ENCODE results near the gene PPP1R12B. TPM values are rescaled to one million over a fixed set of nuclear protein-coding genes. Genes with fewer than 3 reads are reported as not detected.
"Not testable (repeated sequence)": the region's sequence is repeated elsewhere in the genome, so short reads cannot be mapped to it uniquely, and the experiment has no call there.

The PPP1R12B gene
- total RNA-seq, 2 experiments from 2014 or later = 19.1 to 23.5 TPM

GRCh38 chr1:202631076-202631923, 282.8 kb downstream of the PPP1R12B start:
- no TSS peak for BruUV-seq (replicated peaks)
- CTCF ChIA-PET (ENCODE audit: unreplicated experiment) = no interaction called here
- H3K27ac ChIP-seq (ENCODE audit: low read depth, low read length, poor library complexity, severe bottlenecking) = no peak overlapping the region
- H3K79me2 ChIP-seq (ENCODE audit: insufficient read depth, low read depth, low read length) = no peaks in the 10 kb centered on the region
- no peaks in the 10 kb centered on the region for H3K9me3 ChIP-seq (ENCODE audit: low read length)
- no peaks in the 10 kb centered on the region for H3K9me2 ChIP-seq (ENCODE audit: insufficient read depth, low read length)
- DNase-seq (ENCODE audit: low spot score) = no peak
- intact Hi-C loops (cut with micrococcal nuclease; ENCODE audit: unreplicated experiment) = no loop called here
- H3K4me1 ChIP-seq (ENCODE audit: insufficient read depth, low read length, poor library complexity, severe bottlenecking) = peaks cover 20% of the 10 kb centered on the region
- no peaks in the 10 kb centered on the region for H3K36me3 ChIP-seq (ENCODE audit: insufficient read depth, low read length)
- H2AFZ ChIP-seq (ENCODE audit: low read length) = no peak overlapping the region
- no peak overlapping the region for H3K4me2 ChIP-seq (ENCODE audit: low read length)
- TF ChIP-seq CTCF (conservative IDR thresholded peaks at IDR 0.05; ENCODE audit: low read length) (no peak), EZH2phosphoT487 (IDR thresholded peaks at IDR 0.05; ENCODE audit: borderline replicate concordance, low read depth, low read length) (no peak)
- POLR2A ChIA-PET = no interaction called here
- H3K4me3 ChIP-seq (ENCODE audit: low read depth, low read length, poor library complexity, severe bottlenecking) = no peak overlapping the region
- H4K20me1 ChIP-seq (ENCODE audit: insufficient read depth, low read length) = no peaks in the 10 kb centered on the region

GRCh38 chr1:202632241-202632640, 283.7 kb downstream of the PPP1R12B start:
- no peak for TF ChIP-seq CTCF (conservative IDR thresholded peaks at IDR 0.05; ENCODE audit: low read length)
- Histone ChIP-seq H4K20me1 (ENCODE audit: insufficient read depth, low read length) (no peaks in the 10 kb centered on the region), H2AFZ (ENCODE audit: low read length) (no peak overlapping the region), H3K4me1 (ENCODE audit: insufficient read depth, low read length, poor library complexity, severe bottlenecking) (peaks cover 11% of the 10 kb centered on the region), H3K4me2 (ENCODE audit: low read length) (no peak overlapping the region), H3K36me3 (ENCODE audit: insufficient read depth, low read length) (no peaks in the 10 kb centered on the region), H3K79me2 (ENCODE audit: insufficient read depth, low read depth, low read length) (no peaks in the 10 kb centered on the region), H3K27ac (ENCODE audit: low read depth, low read length, poor library complexity, severe bottlenecking) (no peak overlapping the region), H3K9me3 (ENCODE audit: low read length) (no peaks in the 10 kb centered on the region), H3K4me3 (ENCODE audit: low read depth, low read length, poor library complexity, severe bottlenecking) (no peak overlapping the region), H3K9me2 (ENCODE audit: insufficient read depth, low read length) (no peaks in the 10 kb centered on the region)
- BruUV-seq (replicated peaks) = no TSS peak
- CTCF ChIA-PET (ENCODE audit: unreplicated experiment) = no interaction called here
- DNase-seq (ENCODE audit: low spot score) = no peak
- POLR2A ChIA-PET = no interaction called here
- intact Hi-C loops (cut with micrococcal nuclease; ENCODE audit: unreplicated experiment) = no loop called here

GRCh38 chr1:202636171-202636570, 287.7 kb downstream of the PPP1R12B start:
- H4K20me1 ChIP-seq (ENCODE audit: insufficient read depth, low read length); H3K9me3 ChIP-seq (ENCODE audit: low read length); CTCF ChIA-PET (ENCODE audit: unreplicated experiment); H3K4me3 ChIP-seq (ENCODE audit: low read depth, low read length, poor library complexity, severe bottlenecking); intact Hi-C loops (cut with micrococcal nuclease; ENCODE audit: unreplicated experiment); H2AFZ ChIP-seq (ENCODE audit: low read length); BruUV-seq (replicated peaks); POLR2A ChIA-PET; H3K27ac ChIP-seq (ENCODE audit: low read depth, low read length, poor library complexity, severe bottlenecking); DNase-seq (ENCODE audit: low spot score); H3K4me1 ChIP-seq (ENCODE audit: insufficient read depth, low read length, poor library complexity, severe bottlenecking); H3K36me3 ChIP-seq (ENCODE audit: insufficient read depth, low read length); H3K9me2 ChIP-seq (ENCODE audit: insufficient read depth, low read length); H3K79me2 ChIP-seq (ENCODE audit: insufficient read depth, low read depth, low read length); H3K4me2 ChIP-seq (ENCODE audit: low read length): not testable (repeated sequence)

GRCh38 chr1:202637321-202638018, 289.0 kb downstream of the PPP1R12B start:
- POLR2A ChIA-PET = not testable (repeated sequence)

More at GRCh38 chr1:202637321-202638018, 289.0 kb downstream of the PPP1R12B start:
- H3K4me2 ChIP-seq (ENCODE audit: low read length); BruUV-seq (replicated peaks); H3K9me2 ChIP-seq (ENCODE audit: insufficient read depth, low read length); CTCF ChIA-PET (ENCODE audit: unreplicated experiment); H3K4me1 ChIP-seq (ENCODE audit: insufficient read depth, low read length, poor library complexity, severe bottlenecking); H2AFZ ChIP-seq (ENCODE audit: low read length); H3K27ac ChIP-seq (ENCODE audit: low read depth, low read length, poor library complexity, severe bottlenecking); H4K20me1 ChIP-seq (ENCODE audit: insufficient read depth, low read length); intact Hi-C loops (cut with micrococcal nuclease; ENCODE audit: unreplicated experiment); H3K9me3 ChIP-seq (ENCODE audit: low read length); H3K36me3 ChIP-seq (ENCODE audit: insufficient read depth, low read length); DNase-seq (ENCODE audit: low spot score); H3K79me2 ChIP-seq (ENCODE audit: insufficient read depth, low read depth, low read length); H3K4me3 ChIP-seq (ENCODE audit: low read depth, low read length, poor library complexity, severe bottlenecking): not testable (repeated sequence)

All from OCI-LY7 (cell line).